HG02884 (cell line): ENCODE results near the gene KIF5A.

ENCODE experiments used
- ATAC-seq: cut with Tn5 transposase; IDR thresholded peaks from one replicate; pipeline ENCODE4 v1.9.1; 2021; ENCODE audit warnings: mild to moderate bottlenecking, moderate library complexity; ENCODE audit not compliant: unreplicated experiment

Gene KIF5A

DNA sequence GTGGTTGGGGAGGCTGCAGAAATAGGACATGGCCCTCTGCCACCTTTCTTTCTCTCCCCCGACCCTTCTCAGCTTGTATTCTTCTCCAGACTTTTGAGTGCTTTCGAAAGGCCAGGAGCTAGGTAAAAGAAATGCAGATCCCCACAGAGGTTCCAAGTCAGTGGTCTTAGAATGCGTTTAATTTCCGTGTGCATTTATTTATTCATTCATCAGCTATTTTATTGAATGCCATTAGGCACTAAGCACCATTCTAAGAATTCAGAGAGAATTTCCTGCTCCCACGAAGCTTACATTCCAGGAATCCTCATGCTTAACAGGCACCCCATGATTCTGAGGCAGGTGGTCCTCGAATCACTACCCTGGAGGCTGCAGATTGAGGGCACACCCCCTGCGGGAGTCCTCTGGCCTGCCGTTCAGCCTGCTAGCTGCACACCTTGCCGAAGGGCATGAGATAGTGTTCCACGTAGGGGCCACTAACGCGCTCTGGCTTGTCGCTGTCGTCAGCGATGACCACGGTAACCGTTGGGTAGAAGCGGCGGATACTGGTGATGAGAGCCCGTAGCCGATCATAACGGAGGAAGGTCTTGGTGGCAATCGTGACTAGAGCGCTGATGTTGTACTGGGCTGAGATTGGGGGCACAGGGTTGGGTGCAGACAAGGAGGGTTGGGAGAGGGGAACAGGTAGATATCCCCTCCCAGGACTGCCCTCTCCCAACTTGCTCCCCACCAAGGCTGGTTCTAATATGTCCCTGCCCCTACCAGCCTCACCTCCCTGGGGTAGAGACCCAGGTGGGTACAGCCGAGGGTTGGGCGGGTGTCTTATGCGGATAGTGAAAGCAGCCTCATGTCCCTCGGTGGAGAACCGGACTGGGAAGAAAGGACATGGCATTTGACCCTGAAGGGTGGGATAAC lies 78.7 kb downstream of the KIF5A start:
- no peak for ATAC-seq

DNA sequence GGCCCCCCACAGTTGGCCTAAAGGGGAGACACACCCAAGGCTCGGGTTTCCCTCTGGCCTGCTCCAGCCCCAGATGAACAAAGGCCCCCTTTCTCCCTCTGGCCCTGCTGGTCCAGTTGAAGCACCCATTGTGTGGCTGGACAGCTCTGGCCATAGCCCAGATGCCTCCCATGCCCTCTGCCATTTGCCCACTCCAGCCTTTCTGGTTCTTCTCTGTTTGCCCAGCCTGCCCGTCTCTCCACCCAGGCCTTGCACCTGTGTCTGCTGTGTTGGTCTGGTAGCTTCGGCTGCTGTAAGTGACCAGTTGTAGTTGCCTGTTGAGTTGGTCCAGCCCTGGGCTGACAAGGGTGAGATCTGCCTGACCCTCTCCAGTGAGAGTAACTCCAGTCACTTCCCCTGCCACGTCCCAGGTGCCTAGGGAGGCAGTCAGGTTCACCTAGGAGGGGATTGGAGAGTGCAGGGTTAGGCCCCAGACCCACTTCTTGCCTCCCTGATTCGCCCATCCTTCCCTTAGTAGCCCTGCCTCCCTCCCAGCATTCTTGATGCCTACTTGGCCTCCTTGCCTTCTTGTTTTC lies 80.1 kb downstream of the KIF5A start:
- ATAC-seq = no peak

DNA sequence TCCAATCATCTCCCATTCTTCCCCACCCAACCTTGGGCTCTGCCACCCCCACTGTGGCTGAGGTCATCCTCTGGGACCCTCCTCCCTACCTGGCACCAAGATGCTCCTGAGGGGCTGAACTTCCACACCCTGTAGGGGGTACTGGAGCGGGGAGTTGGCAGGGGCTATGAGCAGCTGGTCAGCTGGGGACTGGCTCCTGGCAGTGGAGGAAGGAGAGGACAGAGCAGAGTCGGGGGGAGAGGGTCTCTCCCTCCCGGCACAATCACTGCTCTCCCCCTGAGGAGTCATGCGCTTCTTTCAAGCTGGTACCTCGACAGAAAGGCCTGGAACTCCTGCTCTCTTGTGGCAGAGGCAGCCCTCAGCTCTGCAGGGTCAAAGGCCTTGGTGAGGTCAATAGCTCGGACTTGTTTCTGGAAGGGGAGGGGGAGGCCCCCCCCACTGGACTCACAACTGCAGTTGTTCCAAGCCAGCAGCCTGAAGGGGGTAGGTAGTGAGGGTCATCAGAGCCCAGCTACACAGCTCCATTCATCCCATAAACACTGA lies 81.1 kb downstream of the KIF5A start:
- ATAC-seq = no peak

DNA sequence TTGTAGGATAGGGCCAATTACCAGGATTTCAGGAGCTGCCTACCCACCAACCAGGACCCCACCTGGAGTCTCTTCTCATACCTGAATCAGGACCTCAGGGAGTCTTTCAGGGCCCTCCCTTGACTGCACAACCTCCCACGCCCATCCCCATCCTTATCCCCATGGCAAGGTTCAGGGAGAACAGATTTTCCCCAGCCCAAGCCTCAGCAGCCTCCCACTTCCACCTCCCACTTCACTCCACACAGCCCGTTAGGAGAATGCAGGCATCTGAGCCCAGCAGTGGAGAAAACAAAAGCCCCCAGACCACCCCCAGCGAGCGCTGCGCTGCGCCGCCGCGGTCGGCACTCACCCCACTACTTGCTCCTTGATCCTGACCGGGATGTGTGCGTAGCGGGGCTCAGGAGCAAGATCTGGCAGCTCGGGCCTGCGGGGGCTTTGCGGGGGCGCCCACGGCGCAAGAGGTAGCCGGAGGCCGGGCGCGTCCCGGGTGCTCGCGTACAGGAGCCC lies 81.8 kb downstream of the KIF5A start:
- no peak for ATAC-seq

DNA sequence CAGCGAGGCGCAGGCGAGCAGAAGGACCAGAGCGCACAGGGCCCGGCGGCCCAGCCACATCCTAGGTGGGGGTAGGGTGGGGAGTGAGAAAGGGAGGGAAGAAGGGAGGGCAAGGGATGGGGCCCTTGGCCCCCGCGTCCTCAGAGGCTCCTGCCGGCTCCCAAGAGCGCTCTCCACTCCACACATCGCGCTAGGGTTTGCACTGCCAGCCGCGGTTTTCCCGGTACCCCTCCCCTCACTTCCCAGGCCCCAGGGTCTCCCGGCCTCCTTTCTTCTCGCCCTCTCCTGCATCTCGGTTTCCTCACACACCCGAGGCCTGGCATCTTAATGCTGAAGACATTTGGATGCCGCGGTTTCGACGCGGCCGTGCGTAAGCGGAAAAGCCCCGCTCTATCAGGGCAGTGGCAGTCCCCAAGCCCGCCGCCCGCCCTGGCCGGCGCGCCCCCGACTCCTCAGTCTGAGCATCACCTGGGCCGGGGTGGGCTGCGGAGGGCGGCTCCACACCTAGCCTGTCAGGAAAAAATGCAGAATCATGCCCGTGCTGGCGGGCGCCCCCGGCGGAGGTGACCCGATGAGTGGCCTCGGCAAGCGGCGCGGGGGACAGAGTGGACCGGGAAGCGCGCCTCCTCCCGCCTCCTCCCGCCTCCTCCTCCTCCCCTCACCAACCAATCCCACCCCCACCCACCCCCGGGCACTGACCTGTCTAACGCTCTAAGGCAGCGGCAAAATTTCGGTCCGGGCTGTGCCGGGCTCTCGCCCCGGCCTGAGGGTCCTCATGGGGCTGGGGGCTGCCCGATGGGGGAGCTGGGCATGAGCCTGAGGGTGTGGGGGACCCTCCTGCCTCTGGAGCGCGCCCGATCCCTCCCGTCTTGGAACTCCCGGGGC lies 82.5 kb downstream of the KIF5A start:
- peak; percentile 31 for ATAC-seq

- ATAC-seq = peak; percentile 52
These were observed 83.4 kb downstream of the KIF5A start, which contains the start of gene B4GALNT1 for GRCh38 chr12:57632958-57633840. B4GALNT1 (minus strand) TSS chr12:57633201; CDS start chr12:57632132, 1,069 bp downstream.
